Measurements from ENCODE around the gene TEKT5.

DNA sequence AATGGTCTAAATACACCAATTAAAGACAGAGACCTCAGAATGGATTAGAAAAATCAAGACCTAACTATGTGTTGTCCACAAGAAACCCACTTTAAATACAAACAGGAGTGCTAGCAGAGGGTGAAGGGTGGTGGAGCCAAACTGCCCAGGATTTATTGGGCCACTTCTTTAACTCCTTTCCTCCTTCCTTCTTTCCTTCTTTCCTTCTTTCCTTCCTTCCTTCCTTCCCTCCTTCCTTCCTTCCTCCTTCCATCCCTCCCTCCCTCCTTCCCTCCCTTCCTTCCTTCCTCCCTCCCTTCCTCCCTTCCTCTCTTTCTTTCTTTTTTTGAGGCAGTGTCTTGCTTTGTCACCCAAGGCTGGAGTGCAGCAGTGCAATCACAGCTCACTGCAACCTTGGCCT is 80.0 kb downstream of the TEKT5 start:
- no peak for TF ChIP-seq CTCF (IDR thresholded peaks at IDR 0.05)
- no peak for TF ChIP-seq POLR2A (IDR thresholded peaks at IDR 0.05)

Measured in breast epithelium (tissue), 3 donors.